ENCODE measurements around the gene TRAPPC6A. TPM values are rescaled to one million over a fixed set of nuclear protein-coding genes. Genes with fewer than 3 reads are reported as not detected.

Gene TRAPPC6A
- total and polyA plus RNA-seq, 9 of the 15 experiments (the other 6 are each of a cell fraction or from before 2014, with no cell fraction given) = 0.82 to 23.6 (median 11.6) TPM

GRCh38 chr19:45154064-45154827, 23.8 kb downstream of the TRAPPC6A start (continued):
- TF ChIP-seq MNT (conservative IDR thresholded peaks at IDR 0.05) (peak in 1 of 2 experiments; percentile 95; a peak in 2 of 4 replicates), NFYB (IDR thresholded peaks at IDR 0.05; ENCODE audit: extremely low read depth, insufficient read length) (no peak), HDGF (IDR thresholded peaks at IDR 0.05) (0 out of 2 replicates have a peak, but pooled peaks have one; percentile 71), RNF2 (IDR thresholded peaks at IDR 0.05) (peak; percentile 32; the same call in 1 of the 2 replicates), SREBF2 (CRISPR knock-in tag; IDR thresholded peaks at IDR 0.05) (no peak), TOE1 (IDR thresholded peaks at IDR 0.05; ENCODE audit: borderline replicate concordance) (peak; percentile 9; the same call in 1 of the 2 replicates), TOE1 (CRISPR knock-in tag; IDR thresholded peaks at IDR 0.05; ENCODE audit: borderline replicate concordance, low read depth) (no peak), ZNF282 (CRISPR knock-in tag; IDR thresholded peaks at IDR 0.05) (no peak), ZBTB11 (CRISPR knock-in tag; IDR thresholded peaks at IDR 0.05) (no peak), ZFP36 (IDR thresholded peaks at IDR 0.05; ENCODE audit: low read depth, low read length, partially characterized antibody) (peak; percentile 96), U2AF1 (optimal IDR thresholded peaks at IDR 0.05; ENCODE audit: low read depth, low read length) (no peak), RBM17 (IDR thresholded peaks at IDR 0.05; ENCODE audit: borderline replicate concordance, low read depth, low read length) (no peak), CREB1 (IDR thresholded peaks at IDR 0.05) (0 out of 2 replicates have a peak, but pooled peaks have one; percentile 47), CREB1 (CRISPR knock-in tag; IDR thresholded peaks at IDR 0.05) (peak; percentile 49; the same call in 1 of the 2 replicates), CBFA2T2 (conservative IDR thresholded peaks at IDR 0.05) (peak; percentile 61), DPF2 (IDR thresholded peaks at IDR 0.05) (peak; percentile 90), BCOR (IDR thresholded peaks at IDR 0.05) (peak; percentile 81), MLX (CRISPR knock-in tag; conservative IDR thresholded peaks at IDR 0.05) (no peak), SMC3 (conservative IDR thresholded peaks at IDR 0.05; ENCODE audit: insufficient read depth, low read depth, low read length) (no peak), HES1 (IDR thresholded peaks at IDR 0.05; ENCODE audit: low read depth) (peak; percentile 75), TCFL5 (CRISPR knock-in tag; conservative IDR thresholded peaks at IDR 0.05) (no peak), SRSF9 (IDR thresholded peaks at IDR 0.05; ENCODE audit: borderline replicate concordance, low read depth, low read length) (no peak)

Measured in K562 (cell line).